ENCODE results near the gene DHRS4L2.

DNA sequence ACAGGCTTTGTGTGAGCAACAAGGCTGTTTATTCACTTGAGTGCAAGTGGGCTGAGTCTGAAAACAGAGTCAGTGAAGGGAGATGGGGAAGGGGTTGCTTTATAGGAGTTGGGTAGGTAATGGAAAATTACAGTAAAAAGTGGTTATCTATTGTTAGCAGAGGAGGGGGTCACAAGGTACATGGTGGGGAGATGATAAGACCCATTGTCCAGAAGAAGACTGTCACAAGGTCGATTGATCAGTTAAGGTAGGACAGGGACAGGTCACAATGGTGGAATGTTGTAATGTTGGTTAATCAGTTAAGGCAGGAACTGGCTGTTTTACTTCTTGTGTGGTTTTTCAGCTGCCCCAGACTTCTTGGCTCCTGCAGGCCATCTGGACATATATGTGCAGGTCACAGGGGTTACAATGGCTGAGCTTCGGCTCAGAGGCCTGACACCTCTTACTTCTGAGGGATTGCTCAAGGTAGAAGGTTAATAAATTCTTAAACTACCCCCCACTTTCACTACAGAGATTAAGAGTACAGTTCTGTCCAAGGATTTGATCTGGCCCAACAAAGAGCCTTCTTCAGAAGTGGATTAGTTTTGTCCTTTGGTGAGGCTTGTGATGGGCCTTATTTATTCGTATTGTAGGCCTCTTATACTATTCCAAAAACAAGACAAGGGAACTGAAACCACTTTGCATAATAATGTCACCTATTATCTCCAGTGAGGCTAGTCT is 49.0 kb upstream of the DHRS4L2 start:
- TF ChIP-seq CTCF (conservative IDR thresholded peaks at IDR 0.05; ENCODE audit: low read depth, low read length) (no peak), ELK1 (IDR thresholded peaks at IDR 0.05; ENCODE audit: borderline replicate concordance, low read depth, low read length) (no peak), BHLHE40 (IDR thresholded peaks at IDR 0.05; ENCODE audit: low read depth, low read length) (no peak), RFX5 (IDR thresholded peaks at IDR 0.05; ENCODE audit: low read depth, low read length) (no peak), POLR2A (IDR thresholded peaks at IDR 0.05; ENCODE audit: low read depth, low read length) (no peak), USF2 (IDR thresholded peaks at IDR 0.05; ENCODE audit: low read depth, low read length) (no peak), NFE2L2 (IDR thresholded peaks at IDR 0.05; ENCODE audit: low read depth, low read length) (no peak)
